ENCODE measurements around the gene PRKAG2. TPM values are rescaled to one million over a fixed set of nuclear protein-coding genes. Genes with fewer than 3 reads are reported as not detected.

Gene PRKAG2
- polyA plus RNA-seq, 1 of the 3 experiments (the other 2 are of a cell fraction), result 51.6 TPM

DNA sequence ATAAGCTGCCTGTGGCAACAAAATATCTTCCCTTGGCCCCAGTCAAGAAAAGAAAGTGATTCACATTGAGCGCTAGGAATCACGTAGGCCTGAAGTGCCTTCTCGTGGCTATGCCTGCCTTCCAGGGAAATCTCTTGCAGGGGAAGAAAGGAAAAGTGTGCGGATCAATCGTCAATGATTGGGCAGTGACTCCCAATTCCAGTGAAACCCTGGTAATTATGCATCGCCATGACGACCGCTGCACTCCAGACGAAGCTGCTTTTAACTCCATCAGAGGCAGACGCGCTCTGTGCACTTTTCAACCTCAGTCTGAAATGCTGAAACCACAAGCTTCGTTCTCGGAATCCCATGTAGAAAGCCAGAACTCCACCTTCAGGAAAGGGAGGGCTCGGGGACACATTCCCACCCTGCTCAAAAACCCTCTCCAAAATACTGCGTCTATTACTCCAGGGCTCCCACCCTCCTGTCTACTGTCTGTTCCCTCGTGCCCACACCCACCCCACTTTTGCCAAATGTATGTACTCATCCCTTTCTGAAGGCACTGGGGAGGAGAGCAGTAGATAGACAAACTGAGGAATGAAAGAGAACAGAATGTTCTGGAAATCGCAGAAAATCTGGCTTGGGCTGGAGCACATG is 24.2 kb upstream of the PRKAG2 start:
- Histone ChIP-seq H3K4me1 (ENCODE audit: control insufficient read depth in 1 of 2, insufficient read depth in 2 of 2, low read depth in 1 of 2, low read length in 1 of 2) (peaks cover 0 to 3% of the 10 kb centered on the region in 2 experiments; a peak in 1 of 4 replicates), H4K20me1 (ENCODE audit: insufficient read depth) (no peaks in the 10 kb centered on the region), H3K4me3 (ENCODE audit: low read depth in 2 of 2, low read length in 1 of 2) (no peak overlapping the region), H3K9ac (no peak overlapping the region), H3K9me3 (0 out of 2 replicates have a peak, but pooled peaks cover under 1% of the 10 kb centered on the region), H3K27me3 (ENCODE audit: insufficient read depth) (peaks cover 19% of the 10 kb centered on the region; the same call in 1 of the 2 replicates), H3K36me3 (replicated peaks in 1 of 2; ENCODE audit: control insufficient read depth in 1 of 2, insufficient read depth in 2 of 2, low read length in 1 of 2) (no peaks in the 10 kb centered on the region), H3K9me2 (no peaks in the 10 kb centered on the region), H3K4me2 (no peak overlapping the region), H3F3A (replicated peaks; ENCODE audit: insufficient read depth) (no peaks in the 10 kb centered on the region), H2AFZ (ENCODE audit: low read depth) (no peak overlapping the region), H3K27ac (ENCODE audit: low read depth in 2 of 2, low read length in 1 of 2) (no peak overlapping the region), H3K79me2 (ENCODE audit: insufficient read depth) (no peaks in the 10 kb centered on the region)
- TF ChIP-seq RAD21 (IDR thresholded peaks at IDR 0.05; ENCODE audit: low read length), result no peak
- TF ChIP-seq EZH2phosphoT487 (IDR thresholded peaks at IDR 0.05; ENCODE audit: borderline replicate concordance, low read depth), result no peak
- no peak for TF ChIP-seq SIN3A (IDR thresholded peaks at IDR 0.05; ENCODE audit: borderline replicate concordance, low read depth, low read length)
- TF ChIP-seq, protein P1, sequence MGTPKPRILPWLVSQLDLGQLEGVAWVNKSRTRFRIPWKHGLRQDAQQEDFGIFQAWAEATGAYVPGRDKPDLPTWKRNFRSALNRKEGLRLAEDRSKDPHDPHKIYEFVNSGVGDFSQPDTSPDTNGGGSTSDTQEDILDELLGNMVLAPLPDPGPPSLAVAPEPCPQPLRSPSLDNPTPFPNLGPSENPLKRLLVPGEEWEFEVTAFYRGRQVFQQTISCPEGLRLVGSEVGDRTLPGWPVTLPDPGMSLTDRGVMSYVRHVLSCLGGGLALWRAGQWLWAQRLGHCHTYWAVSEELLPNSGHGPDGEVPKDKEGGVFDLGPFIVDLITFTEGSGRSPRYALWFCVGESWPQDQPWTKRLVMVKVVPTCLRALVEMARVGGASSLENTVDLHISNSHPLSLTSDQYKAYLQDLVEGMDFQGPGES (IDR thresholded peaks at IDR 0.05; ENCODE audit: low read depth, low read length), result no peak
- TF ChIP-seq TCF12 (IDR thresholded peaks at IDR 0.05), result no peak
- TF ChIP-seq RXRA (IDR thresholded peaks at IDR 0.05; ENCODE audit: borderline replicate concordance, low read depth), result no peak
- TF ChIP-seq POLR2AphosphoS5 (IDR thresholded peaks at IDR 0.05; ENCODE audit: low read depth, low read length), result no peak
- TF ChIP-seq CHD2 (IDR thresholded peaks at IDR 0.05; ENCODE audit: low read length, partially characterized antibody), result no peak
- no peak for TF ChIP-seq NFIC (IDR thresholded peaks at IDR 0.05; ENCODE audit: borderline replicate concordance)
- 64% methylated on average over 17 of the region's 17 CpGs for WGBS (ENCODE audit: low lambda C conversion rate)
- CTCF ChIA-PET, result interaction anchor here (1.1 to 3.7 kb wide), 4 partner anchors 8 to 244 kb away, joined by 3 to 13 read pairs (median 4); no protein-coding TSS in a partner anchor
- POLR2A ChIA-PET, result no interaction called here
- no peak for DNase-seq

DNA sequence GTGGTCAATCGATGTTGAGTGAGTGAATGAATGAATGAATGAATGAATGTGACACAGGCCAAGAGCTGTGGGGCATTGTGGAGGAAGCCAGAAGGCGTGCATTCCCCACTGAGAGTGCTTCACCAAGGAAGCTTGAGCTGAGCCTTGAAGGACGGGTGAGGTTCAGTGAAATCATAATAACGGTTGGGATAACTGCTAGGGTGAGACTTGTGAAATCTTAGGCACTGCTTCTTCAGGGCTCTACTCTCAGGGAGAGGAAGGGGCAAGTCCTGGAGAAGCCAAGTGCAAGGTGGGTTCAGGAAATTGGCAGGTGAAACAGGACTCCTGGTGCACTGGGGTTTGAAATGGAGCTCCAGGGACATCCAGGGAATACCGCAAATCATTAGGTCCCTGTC is 23.7 kb upstream of the PRKAG2 start:
- TF ChIP-seq GABPA (IDR thresholded peaks at IDR 0.05; ENCODE audit: low read depth) (no peak), YY1 (IDR thresholded peaks at IDR 0.05; ENCODE audit: low read depth) (no peak), FOXM1 (IDR thresholded peaks at IDR 0.05; ENCODE audit: low read depth) (no peak), POLR2AphosphoS5 (IDR thresholded peaks at IDR 0.05; ENCODE audit: low read depth, low read length) (no peak), RXRA (IDR thresholded peaks at IDR 0.05; ENCODE audit: borderline replicate concordance, low read depth) (no peak), TEAD4 (IDR thresholded peaks at IDR 0.05; ENCODE audit: borderline replicate concordance, insufficient read depth) (no peak), RCOR1 (IDR thresholded peaks at IDR 0.05; ENCODE audit: low read length) (no peak), ELF1 (IDR thresholded peaks at IDR 0.05) (no peak), EP300 (IDR thresholded peaks at IDR 0.05; ENCODE audit: borderline replicate concordance in 1 of 2, low read depth in 1 of 2, low read length in 1 of 2) (no peak)
- TF ChIP-seq, protein P2, sequence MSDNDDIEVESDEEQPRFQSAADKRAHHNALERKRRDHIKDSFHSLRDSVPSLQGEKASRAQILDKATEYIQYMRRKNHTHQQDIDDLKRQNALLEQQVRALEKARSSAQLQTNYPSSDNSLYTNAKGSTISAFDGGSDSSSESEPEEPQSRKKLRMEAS (IDR thresholded peaks at IDR 0.05; ENCODE audit: low read depth), result no peak
- TF ChIP-seq, protein P3, sequence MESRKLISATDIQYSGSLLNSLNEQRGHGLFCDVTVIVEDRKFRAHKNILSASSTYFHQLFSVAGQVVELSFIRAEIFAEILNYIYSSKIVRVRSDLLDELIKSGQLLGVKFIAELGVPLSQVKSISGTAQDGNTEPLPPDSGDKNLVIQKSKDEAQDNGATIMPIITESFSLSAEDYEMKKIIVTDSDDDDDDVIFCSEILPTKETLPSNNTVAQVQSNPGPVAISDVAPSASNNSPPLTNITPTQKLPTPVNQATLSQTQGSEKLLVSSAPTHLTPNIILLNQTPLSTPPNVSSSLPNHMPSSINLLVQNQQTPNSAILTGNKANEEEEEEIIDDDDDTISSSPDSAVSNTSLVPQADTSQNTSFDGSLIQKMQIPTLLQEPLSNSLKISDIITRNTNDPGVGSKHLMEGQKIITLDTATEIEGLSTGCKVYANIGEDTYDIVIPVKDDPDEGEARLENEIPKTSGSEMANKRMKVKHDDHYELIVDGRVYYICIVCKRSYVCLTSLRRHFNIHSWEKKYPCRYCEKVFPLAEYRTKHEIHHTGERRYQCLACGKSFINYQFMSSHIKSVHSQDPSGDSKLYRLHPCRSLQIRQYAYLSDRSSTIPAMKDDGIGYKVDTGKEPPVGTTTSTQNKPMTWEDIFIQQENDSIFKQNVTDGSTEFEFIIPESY (IDR thresholded peaks at IDR 0.05; ENCODE audit: borderline replicate concordance, low read depth), result no peak
- no peak overlapping the region for H3K4me3 ChIP-seq (ENCODE audit: low read depth in 2 of 2, low read length in 1 of 2)
- H3K27ac ChIP-seq (ENCODE audit: low read depth in 2 of 2, low read length in 1 of 2), result no peak overlapping the region
- peaks cover 19% of the 10 kb centered on the region; the same call in 1 of the 2 replicates for H3K27me3 ChIP-seq (ENCODE audit: insufficient read depth)
- no peaks in the 10 kb centered on the region for H3K36me3 ChIP-seq (replicated peaks in 1 of 2; ENCODE audit: control insufficient read depth in 1 of 2, insufficient read depth in 2 of 2, low read length in 1 of 2)
- H2AFZ ChIP-seq (ENCODE audit: low read depth), result no peak overlapping the region
- H3K9me2 ChIP-seq, result no peaks in the 10 kb centered on the region
- no peaks in the 10 kb centered on the region for H4K20me1 ChIP-seq (ENCODE audit: insufficient read depth)
- no peaks in the 10 kb centered on the region for H3K79me2 ChIP-seq (ENCODE audit: insufficient read depth)
- DNase-seq, result no peak
- H3F3A ChIP-seq (replicated peaks; ENCODE audit: insufficient read depth), result no peaks in the 10 kb centered on the region
- POLR2A ChIA-PET, result no interaction called here
- no peak overlapping the region for H3K4me2 ChIP-seq
- no peaks in the 10 kb centered on the region for H3K9me3 ChIP-seq
- CTCF ChIA-PET, result interaction anchor here (0.8 to 3.7 kb wide), 5 partner anchors 9 to 245 kb away, joined by 3 to 13 read pairs (median 3); no protein-coding TSS in a partner anchor
- no peak overlapping the region for H3K9ac ChIP-seq
- peaks cover 0 to 3% of the 10 kb centered on the region in 2 experiments; a peak in 1 of 4 replicates for H3K4me1 ChIP-seq (ENCODE audit: control insufficient read depth in 1 of 2, insufficient read depth in 2 of 2, low read depth in 1 of 2, low read length in 1 of 2)
- WGBS (ENCODE audit: low lambda C conversion rate), result 50% methylated on average over 5 of the region's 5 CpGs
